K562 (cell line): ENCODE data around the gene STX11. TPM values are rescaled to one million over a fixed set of nuclear protein-coding genes. Genes with fewer than 3 reads are reported as not detected.

Experiments
- ATAC-seq: fragments of 200-7000 bp; cut with Tn5 transposase; 3 replicates; pipeline ENCODE4 v1.9.1; 2020; ENCODE audit warnings: moderate library complexity
- BruUV-seq: library from RNA; stranded (reverse); fragments of 400-500 nt; replicated peaks from 2 replicates; lab custom pipeline; 2021; lab: Mats Ljungman, UMichigan
- CTCF ChIA-PET: fragments of 300-600 bp; formaldehyde crosslinking; extraction: SDS; loops from one replicate; lab custom pipeline; 2021; ENCODE audit warnings: low intra/inter-chr PET ratio; lab: Yijun Ruan, JAX
- POLR2A ChIA-PET: fragments of 300-600, 350-650 bp; sonication (Branson Sonifier 250); formaldehyde crosslinking; extraction: SDS; loops from one replicate; lab custom pipeline; 2021; ENCODE audit warnings: antibody characterized with exemption, inconsistent platforms; lab: Yijun Ruan, JAX
- DNase-seq, 4 experiments: peaks; one replicate each; pipeline versions ENCODE4 v3.0.0 to v3.0.0-alpha.2; 2011 to 2018; ENCODE audit warnings: low spot score in 3 of 4, mixed read lengths in 3 of 4; ENCODE audit errors: extremely low read depth in 1 of 4
- FAIRE-seq: peaks from 2 replicates; lab custom pipeline; 2011; peaks lifted over from hg19 to GRCh38; lab: Jason Lieb, UNC
- H2AFZ ChIP-seq: 2 replicates; pipeline ENCODE4 v1.6.0; 2011; ENCODE audit warnings: low read depth, low read length, control low read depth, inconsistent platforms
- H3K27ac ChIP-seq: fragments of 200-600 bp; 3 replicates; pipeline ENCODE4 v1.8.0; 2011; ENCODE audit warnings: low read depth, mild to moderate bottlenecking, control low read depth, inconsistent platforms, low read length, moderate library complexity, mixed read lengths; ENCODE audit errors: extremely low read depth
- H3K27me3 ChIP-seq, 2 experiments: fragments of 300-600 bp in 1 of 2; 2 replicates in 1 of 2; 3 replicates in 1 of 2; pipeline versions ENCODE4 v1.6.0 to v1.8.0; 2011; ENCODE audit warnings: inconsistent platforms in 2 of 2, low read length in 2 of 2, mild to moderate bottlenecking in 1 of 2, mixed read lengths in 1 of 2, moderate library complexity in 1 of 2; ENCODE audit not compliant: control insufficient read depth in 2 of 2, insufficient read depth in 2 of 2
- H3K36me3 ChIP-seq: fragments of 300-600 bp; 3 replicates; pipeline ENCODE4 v1.8.0; 2011; ENCODE audit warnings: mild to moderate bottlenecking, low read length, inconsistent platforms; ENCODE audit not compliant: control insufficient read depth, insufficient read depth
- H3K4me1 ChIP-seq, 2 experiments: fragments of 200-600 bp in 1 of 2; replicated peaks in 1 of 2; 2 replicates in 1 of 2; 3 replicates in 1 of 2; pipeline versions ENCODE4 v1.5.1 to v1.8.0; 2011; ENCODE audit warnings: inconsistent platforms in 2 of 2, low read length in 2 of 2, mild to moderate bottlenecking in 1 of 2, mixed read lengths in 1 of 2, moderate library complexity in 1 of 2; ENCODE audit not compliant: control insufficient read depth in 2 of 2, insufficient read depth in 2 of 2
- H3K4me2 ChIP-seq: 2 replicates; pipeline ENCODE4 v1.6.1; 2011; ENCODE audit warnings: low read length, control low read depth, inconsistent platforms, mixed read lengths; ENCODE audit not compliant: insufficient read depth
- H3K4me3 ChIP-seq: fragments of 200-600 bp; sonication (generic), shearing (Covaris generic); 2 replicates; pipeline ENCODE4 v1.5.1; 2016; ENCODE audit warnings: control low read depth, inconsistent platforms
- H3K79me2 ChIP-seq: fragments of 200-600 bp; 3 replicates; pipeline ENCODE4 v1.8.0; 2011; ENCODE audit warnings: low read length, inconsistent platforms; ENCODE audit not compliant: control insufficient read depth, insufficient read depth
- H3K9ac ChIP-seq, 2 experiments: 2 replicates each; pipeline versions ENCODE4 v1.6.0 to v1.6.1; 2011; ENCODE audit warnings: low read depth in 2 of 2, low read length in 2 of 2, control low read depth in 1 of 2, inconsistent platforms in 1 of 2, mild to moderate bottlenecking in 1 of 2, mixed read lengths in 1 of 2; ENCODE audit not compliant: insufficient read depth in 1 of 2
- H3K9me1 ChIP-seq: one replicate; pipeline ENCODE4 v1.6.0; 2011; ENCODE audit warnings: inconsistent platforms, mild to moderate bottlenecking, low read length, moderate library complexity; ENCODE audit not compliant: control insufficient read depth, insufficient read depth
- H3K9me3 ChIP-seq: replicated peaks from 2 replicates; pipeline ENCODE4 v1.5.1; 2011; ENCODE audit warnings: low read depth, low read length, inconsistent platforms; ENCODE audit not compliant: control insufficient read depth, insufficient read depth
- H4K20me1 ChIP-seq: replicated peaks from 2 replicates; pipeline ENCODE4 v1.6.1; 2011; ENCODE audit warnings: low read length, inconsistent platforms, mixed read lengths; ENCODE audit not compliant: control insufficient read depth, insufficient read depth
- HDGF ChIP-seq: fragments of 450-650 bp; IDR thresholded peaks from 2 replicates; pipeline ENCODE4 v1.6.1; 2016
- MYNN ChIP-seq, 2 experiments: sonication (generic); formaldehyde crosslinking in 1 of 2; IDR thresholded peaks; 2 replicates each; pipeline versions ENCODE4 v1.5.0 to v1.6.1; 2016 to 2020; ENCODE audit warnings: antibody characterized with exemption in 1 of 2, missing genetic modification reagents in 1 of 2
- ZFP36 ChIP-seq: fragments of 150-350 bp; IDR thresholded peaks from 2 replicates; pipeline ENCODE4 v1.6.1; 2018; ENCODE audit warnings: low read length, low read depth; ENCODE audit not compliant: partially characterized antibody
- ZNF589 ChIP-seq: fragments of 200-800 bp; sonication (Bioruptor generic); IDR thresholded peaks from 2 replicates; pipeline ENCODE4 v1.6.1; 2016; ENCODE audit warnings: low read depth, missing genetic modification characterization, missing compliant biosample characterization
- in situ Hi-C: fragments of 300-500 bp; cut with MboI; formaldehyde crosslinking; loops from 4 replicates; pipeline ENCODE4 v1.15.0; 2018; ENCODE audit warnings: inconsistent platforms, mixed read lengths
- intact Hi-C: fragments of 100-400 bp; cut with micrococcal nuclease; formaldehyde crosslinking; loops from 2 replicates; pipeline ENCODE4 v1.14.2; 2022
- polyA plus RNA-seq, 8 experiments: library from polyadenylated mRNA; depleted of rRNA in 4 of 8; stranded (reverse) in 5 of 8; unstranded in 3 of 8; fragments of >200 nt; fragmentation: Nextera tagmentation in 2 of 8; fragmentation: Illumina TruSeq in 1 of 8; extraction: Ambion mirVana in 2 of 8; extraction: Trizol in 1 of 8; gene quantifications; 2 replicates each; pipeline versions ENCODE4 v1.2.1 to v1.2.3, GENCODE V29; 2011 to 2014; ENCODE audit warnings: inconsistent platforms in 1 of 8, missing spikeins in 1 of 8
- total RNA-seq, 7 experiments: library from RNA; depleted of rRNA in 6 of 7; stranded (reverse); fragments of >200 nt in 6 of 7; fragmentation: Illumina TruSeq in 2 of 7; extraction: Trizol in 2 of 7; gene quantifications; 2 replicates each; pipeline versions ENCODE4 v1.2.1 to v1.2.3, GENCODE V29; 2011 to 2021; ENCODE audit warnings: low replicate concordance in 1 of 7
- TF ChIP-seq, protein P1 (sequence below): fragments of 450-650 bp; IDR thresholded peaks from 2 replicates; pipeline ENCODE4 v1.6.1; 2017; ENCODE audit warnings: antibody characterized with exemption, mild to moderate bottlenecking
- TF ChIP-seq, protein P2 (sequence below): IDR thresholded peaks from 3 replicates; pipeline ENCODE4 v1.6.1; 2011; ENCODE audit warnings: borderline replicate concordance, mild to moderate bottlenecking; ENCODE audit not compliant: insufficient read length, insufficient read depth

Gene STX11
- total and polyA plus RNA-seq, 9 of the 15 experiments (the other 6 are each of a cell fraction or from before 2014, with no cell fraction given) = 0.06 to 0.73 (median 0.40) TPM

DNA sequence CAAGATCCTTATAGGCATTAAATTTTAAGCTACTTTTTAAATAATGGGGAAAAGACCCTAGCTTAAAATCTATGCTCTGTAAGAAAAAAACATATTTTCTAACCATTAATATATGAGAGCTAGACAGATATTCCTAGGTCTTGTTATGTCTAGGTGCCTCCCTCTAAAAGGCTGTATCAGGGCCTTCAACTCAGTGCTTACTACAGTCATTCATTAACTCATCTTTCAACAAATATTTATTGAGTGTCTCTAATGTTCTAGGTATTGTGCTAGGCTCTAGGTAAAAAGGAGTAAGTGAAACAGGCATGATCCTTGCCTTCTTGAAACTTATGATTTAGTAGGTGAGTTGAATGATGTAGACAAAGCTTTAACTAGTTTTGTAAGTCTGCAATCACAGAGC lies 6.4 kb upstream of the STX11 start:
- Histone ChIP-seq H3K27me3 (peaks cover 4 to 8% of the 10 kb centered on the region in 2 experiments; a peak in 3 of 5 replicates), H3K79me2 (no peaks in the 10 kb centered on the region), H4K20me1 (no peaks in the 10 kb centered on the region), H3K9me1 (no peaks in the 10 kb centered on the region), H3K9ac (no peak overlapping the region), H3K4me2 (no peak overlapping the region), H3K4me1 (no peaks in the 10 kb centered on the region; a peak in 1 of 5 replicates), H2AFZ (no peak overlapping the region), H3K27ac (no peak overlapping the region), H3K4me3 (no peak overlapping the region), H3K9me3 (no peaks in the 10 kb centered on the region), H3K36me3 (no peaks in the 10 kb centered on the region)
- ATAC-seq (no peak), DNase-seq (no peak), FAIRE-seq (no peak)
- ChIA-PET CTCF (no interaction called here), POLR2A (no interaction called here)
- TF ChIP-seq, protein P1, sequence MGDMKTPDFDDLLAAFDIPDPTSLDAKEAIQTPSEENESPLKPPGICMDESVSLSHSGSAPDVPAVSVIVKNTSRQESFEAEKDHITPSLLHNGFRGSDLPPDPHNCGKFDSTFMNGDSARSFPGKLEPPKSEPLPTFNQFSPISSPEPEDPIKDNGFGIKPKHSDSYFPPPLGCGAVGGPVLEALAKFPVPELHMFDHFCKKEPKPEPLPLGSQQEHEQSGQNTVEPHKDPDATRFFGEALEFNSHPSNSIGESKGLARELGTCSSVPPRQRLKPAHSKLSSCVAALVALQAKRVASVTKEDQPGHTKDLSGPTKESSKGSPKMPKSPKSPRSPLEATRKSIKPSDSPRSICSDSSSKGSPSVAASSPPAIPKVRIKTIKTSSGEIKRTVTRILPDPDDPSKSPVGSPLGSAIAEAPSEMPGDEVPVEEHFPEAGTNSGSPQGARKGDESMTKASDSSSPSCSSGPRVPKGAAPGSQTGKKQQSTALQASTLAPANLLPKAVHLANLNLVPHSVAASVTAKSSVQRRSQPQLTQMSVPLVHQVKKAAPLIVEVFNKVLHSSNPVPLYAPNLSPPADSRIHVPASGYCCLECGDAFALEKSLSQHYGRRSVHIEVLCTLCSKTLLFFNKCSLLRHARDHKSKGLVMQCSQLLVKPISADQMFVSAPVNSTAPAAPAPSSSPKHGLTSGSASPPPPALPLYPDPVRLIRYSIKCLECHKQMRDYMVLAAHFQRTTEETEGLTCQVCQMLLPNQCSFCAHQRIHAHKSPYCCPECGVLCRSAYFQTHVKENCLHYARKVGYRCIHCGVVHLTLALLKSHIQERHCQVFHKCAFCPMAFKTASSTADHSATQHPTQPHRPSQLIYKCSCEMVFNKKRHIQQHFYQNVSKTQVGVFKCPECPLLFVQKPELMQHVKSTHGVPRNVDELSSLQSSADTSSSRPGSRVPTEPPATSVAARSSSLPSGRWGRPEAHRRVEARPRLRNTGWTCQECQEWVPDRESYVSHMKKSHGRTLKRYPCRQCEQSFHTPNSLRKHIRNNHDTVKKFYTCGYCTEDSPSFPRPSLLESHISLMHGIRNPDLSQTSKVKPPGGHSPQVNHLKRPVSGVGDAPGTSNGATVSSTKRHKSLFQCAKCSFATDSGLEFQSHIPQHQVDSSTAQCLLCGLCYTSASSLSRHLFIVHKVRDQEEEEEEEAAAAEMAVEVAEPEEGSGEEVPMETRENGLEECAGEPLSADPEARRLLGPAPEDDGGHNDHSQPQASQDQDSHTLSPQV = no peak
- TF ChIP-seq ZFP36 = no peak
- TF ChIP-seq MYNN (IDR thresholded peaks at IDR 0.05) = no peak
- TF ChIP-seq MYNN (CRISPR knock-in tag; IDR thresholded peaks at IDR 0.05) = no peak
- no peak for TF ChIP-seq HDGF
- TF ChIP-seq ZNF589 (CRISPR knock-in tag) = no peak
- TF ChIP-seq, protein P2, sequence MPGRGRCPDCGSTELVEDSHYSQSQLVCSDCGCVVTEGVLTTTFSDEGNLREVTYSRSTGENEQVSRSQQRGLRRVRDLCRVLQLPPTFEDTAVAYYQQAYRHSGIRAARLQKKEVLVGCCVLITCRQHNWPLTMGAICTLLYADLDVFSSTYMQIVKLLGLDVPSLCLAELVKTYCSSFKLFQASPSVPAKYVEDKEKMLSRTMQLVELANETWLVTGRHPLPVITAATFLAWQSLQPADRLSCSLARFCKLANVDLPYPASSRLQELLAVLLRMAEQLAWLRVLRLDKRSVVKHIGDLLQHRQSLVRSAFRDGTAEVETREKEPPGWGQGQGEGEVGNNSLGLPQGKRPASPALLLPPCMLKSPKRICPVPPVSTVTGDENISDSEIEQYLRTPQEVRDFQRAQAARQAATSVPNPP = no peak
- intact Hi-C loops = no loop called here
- BruUV-seq = no TSS peak
- in situ Hi-C loops = no loop called here
